Keratinocyte (primary cell): ENCODE results near the gene KRT82. TPM values are rescaled to one million over a fixed set of nuclear protein-coding genes. Genes with fewer than 3 reads are reported as not detected.

Source experiments
- DNase-seq: peaks from one replicate; pipeline ENCODE4 v3.0.0-alpha.2; 2011; ENCODE audit warnings: low read depth, missing footprints, low spot score
- FAIRE-seq: peaks from 2 replicates; lab custom pipeline; 2011; peaks lifted over from hg19 to GRCh38; lab: Jason Lieb, UNC
- H2AFZ ChIP-seq: 2 replicates; pipeline ENCODE4 v1.6.0; 2012; ENCODE audit warnings: low read length, control low read depth, inconsistent platforms; ENCODE audit not compliant: control insufficient read depth
- H3K27ac ChIP-seq: 2 replicates; pipeline ENCODE4 v1.5.1; 2011; ENCODE audit warnings: low read length; ENCODE audit not compliant: control insufficient read depth, insufficient read depth
- H3K27me3 ChIP-seq: 3 replicates; pipeline ENCODE4 v1.6.0; 2011; ENCODE audit warnings: low read length; ENCODE audit not compliant: control insufficient read depth, insufficient read depth; ENCODE audit errors: extremely low read depth
- H3K36me3 ChIP-seq, 2 experiments: 2 replicates in 1 of 2; 3 replicates in 1 of 2; pipeline ENCODE4 v1.5.1; 2011; ENCODE audit warnings: low read length in 2 of 2, mild to moderate bottlenecking in 1 of 2; ENCODE audit not compliant: control insufficient read depth in 2 of 2, insufficient read depth in 2 of 2; ENCODE audit errors: extremely low read depth in 1 of 2
- H3K4me1 ChIP-seq: 3 replicates; pipeline ENCODE4 v1.5.1; 2011; ENCODE audit warnings: low read length; ENCODE audit not compliant: control insufficient read depth, insufficient read depth; ENCODE audit errors: extremely low read depth
- H3K4me2 ChIP-seq: 3 replicates; pipeline ENCODE4 v1.6.0; 2011; ENCODE audit warnings: low read depth, low read length; ENCODE audit not compliant: control insufficient read depth, insufficient read depth; ENCODE audit errors: extremely low read depth
- H3K4me3 ChIP-seq, 3 experiments: fragments of 200-600 bp in 1 of 3; sonication (generic) in 1 of 3; 2 replicates in 2 of 3; 3 replicates in 1 of 3; pipeline ENCODE4 v1.5.1; 2011 to 2016; ENCODE audit warnings: low read length in 3 of 3, mild to moderate bottlenecking in 3 of 3, control low read depth in 2 of 3, inconsistent platforms in 1 of 3, low read depth in 1 of 3, mixed read lengths in 1 of 3, mixed run types in 1 of 3, moderate library complexity in 1 of 3; ENCODE audit not compliant: control insufficient read depth in 2 of 3, insufficient read depth in 2 of 3; ENCODE audit errors: extremely low read depth in 1 of 3
- H3K79me2 ChIP-seq: 2 replicates; pipeline ENCODE4 v1.6.0; 2012; ENCODE audit warnings: low read length; ENCODE audit not compliant: control insufficient read depth, insufficient read depth
- H3K9ac ChIP-seq: 3 replicates; pipeline ENCODE4 v1.6.0; 2011; ENCODE audit warnings: low read length; ENCODE audit not compliant: control insufficient read depth, insufficient read depth; ENCODE audit errors: extremely low read depth
- H3K9me1 ChIP-seq: 3 replicates; pipeline ENCODE4 v1.6.0; 2011; ENCODE audit warnings: low read length; ENCODE audit not compliant: control insufficient read depth, insufficient read depth; ENCODE audit errors: extremely low read depth
- H3K9me3 ChIP-seq: 2 replicates; pipeline ENCODE4 v1.5.1; 2012; ENCODE audit warnings: low read depth, low read length; ENCODE audit not compliant: control insufficient read depth
- H4K20me1 ChIP-seq: 3 replicates; pipeline ENCODE4 v1.6.0; 2011; ENCODE audit warnings: low read length; ENCODE audit not compliant: control insufficient read depth, insufficient read depth; ENCODE audit errors: extremely low read depth
- CTCF ChIP-seq, 3 experiments: IDR thresholded peaks in 1 of 3; conservative IDR thresholded peaks in 1 of 3; optimal IDR thresholded peaks in 1 of 3; 2 replicates in 2 of 3; 3 replicates in 1 of 3; pipeline versions ENCODE3 to v1.5.1; 2011; ENCODE audit warnings: low read length in 3 of 3, mild to moderate bottlenecking in 3 of 3, moderate library complexity in 2 of 3, control low read depth in 1 of 3, inconsistent platforms in 1 of 3; ENCODE audit not compliant: insufficient read depth in 2 of 3; ENCODE audit errors: extremely low read depth in 1 of 3
- EZH2 ChIP-seq: IDR thresholded peaks from one replicate; pipeline ENCODE4 v1.6.1; 2012; ENCODE audit warnings: inconsistent platforms, mild to moderate bottlenecking, low read length, moderate library complexity
- dilution Hi-C: fragments of 300-500 bp; cut with MboI; formaldehyde crosslinking; loops from one replicate; pipeline ENCODE4 v1.7.0; 2020; ENCODE audit warnings: low sequenced_read_pairs; ENCODE audit not compliant: extremely low pct_ligation_motif_present
- polyA plus RNA-seq, 5 experiments: library from polyadenylated mRNA; depleted of rRNA in 3 of 5; stranded (reverse) in 3 of 5; stranded (forward) in 1 of 5; unstranded in 1 of 5; fragments of >200 nt; gene quantifications; 1 replicate in 1 of 5; 2 replicates in 3 of 5; 3 replicates in 1 of 5; pipeline versions ENCODE4 v1.2.1 to v1.2.3, GENCODE V29; 2011 to 2012; ENCODE audit warnings: missing spikeins in 2 of 5, low read depth in 1 of 5, low replicate concordance in 1 of 5

The KRT82 gene
- polyA plus RNA-seq, 1 donor (not counting 4 experiments of a cell fraction or from before 2014, with no cell fraction given) = not detected

- dilution Hi-C loops = no loop called here
- no peak overlapping the region for H2AFZ ChIP-seq
- TF ChIP-seq CTCF (optimal IDR thresholded peaks at IDR 0.05 in 1 of 3, IDR thresholded peaks at IDR 0.05 in 1 of 3, conservative IDR thresholded peaks at IDR 0.05 in 1 of 3; ENCODE audit: extremely low read depth in 1 of 3, insufficient read depth in 2 of 3, low read length in 3 of 3) = no peak
- TF ChIP-seq EZH2 = no peak
- H3K79me2 ChIP-seq = no peaks in the 10 kb centered on the region
- no peak overlapping the region for H3K4me2 ChIP-seq
- H3K4me1 ChIP-seq = no peaks in the 10 kb centered on the region
- H3K27ac ChIP-seq = no peak overlapping the region
- H4K20me1 ChIP-seq = no peaks in the 10 kb centered on the region
- H3K36me3 ChIP-seq = no peaks in the 10 kb centered on the region
- DNase-seq = no peak
- H3K9ac ChIP-seq = no peak overlapping the region
- no peak for FAIRE-seq
- H3K9me3 ChIP-seq = no peaks in the 10 kb centered on the region
- no peak overlapping the region for H3K4me3 ChIP-seq
- no peaks in the 10 kb centered on the region for H3K27me3 ChIP-seq
- no peaks in the 10 kb centered on the region for H3K9me1 ChIP-seq
Observed at GRCh38 chr12:52378091-52378490, 28.0 kb downstream of the KRT82 start.

GRCh38 chr12:52377266-52377665 lies 28.9 kb downstream of the KRT82 start:
- H3K9me1 ChIP-seq = no peaks in the 10 kb centered on the region
- no peak overlapping the region for H3K9ac ChIP-seq
- H3K9me3 ChIP-seq = no peaks in the 10 kb centered on the region
- H2AFZ ChIP-seq = no peak overlapping the region
- no peak for FAIRE-seq
- H3K4me3 ChIP-seq = no peak overlapping the region
- no peak for TF ChIP-seq EZH2
- TF ChIP-seq CTCF (optimal IDR thresholded peaks at IDR 0.05 in 1 of 3, IDR thresholded peaks at IDR 0.05 in 1 of 3, conservative IDR thresholded peaks at IDR 0.05 in 1 of 3; ENCODE audit: extremely low read depth in 1 of 3, insufficient read depth in 2 of 3, low read length in 3 of 3) = no peak
- H4K20me1 ChIP-seq = no peaks in the 10 kb centered on the region
- dilution Hi-C loops = no loop called here
- no peak for DNase-seq
- no peaks in the 10 kb centered on the region for H3K4me1 ChIP-seq
- H3K79me2 ChIP-seq = no peaks in the 10 kb centered on the region
- no peaks in the 10 kb centered on the region for H3K36me3 ChIP-seq
- H3K27ac ChIP-seq = no peak overlapping the region
- H3K27me3 ChIP-seq = no peaks in the 10 kb centered on the region
- H3K4me2 ChIP-seq = no peak overlapping the region
